Thyroid gland (tissue), 4 donors: ENCODE data around the gene SCGB1A1. TPM values are rescaled to one million over a fixed set of nuclear protein-coding genes. Genes with fewer than 3 reads are reported as not detected.
"Not testable (repeated sequence)": the region's sequence is repeated elsewhere in the genome, so short reads cannot be mapped to it uniquely, and the experiment has no call there.

Experiments used
- DNase-seq, 2 donors: peaks; one replicate each; pipeline ENCODE4 v3.0.0-alpha.2; 2019
- H3K27ac ChIP-seq, 3 donors: fragments of 200-600 bp; sonication (generic); 1 replicate in 2 of 3; 2 replicates in 1 of 3; pipeline ENCODE4 v1.5.1; 2016 to 2019; ENCODE audit warnings: mild to moderate bottlenecking in 1 of 3, moderate library complexity in 1 of 3
- H3K27me3 ChIP-seq: fragments of 200-600 bp; sonication (generic); one replicate; pipeline ENCODE4 v1.5.1; 2019
- H3K36me3 ChIP-seq, 2 donors: fragments of 200-600 bp; sonication (generic); one replicate each; pipeline ENCODE4 v1.5.1; 2016 to 2019
- H3K4me1 ChIP-seq, 2 donors: fragments of 200-600 bp; sonication (generic); one replicate each; pipeline ENCODE4 v1.5.1; 2017 to 2019
- H3K4me3 ChIP-seq, 3 donors: fragments of 200-600 bp; sonication (generic); replicated peaks in 1 of 3; 1 replicate in 2 of 3; 2 replicates in 1 of 3; pipeline ENCODE4 v1.5.1; 2016; ENCODE audit warnings: mild to moderate bottlenecking in 1 of 3
- H3K9me3 ChIP-seq: fragments of 200-600 bp; sonication (generic); one replicate; pipeline ENCODE4 v1.5.1; 2017
- CTCF ChIP-seq, 6 experiments: fragments of 200-600 bp in 3 of 6; fragments of 450-650 bp in 3 of 6; sonication (generic) in 3 of 6; IDR thresholded peaks; one replicate each; pipeline ENCODE4 v1.5.1; 2016 to 2019; ENCODE audit warnings: antibody characterized with exemption in 6 of 6, mild to moderate bottlenecking in 2 of 6, inconsistent platforms in 1 of 6, moderate library complexity in 1 of 6
- POLR2A ChIP-seq, 2 donors: fragments of 450-650 bp; IDR thresholded peaks; one replicate each; pipeline ENCODE4 v1.6.1; 2017; ENCODE audit warnings: antibody characterized with exemption in 2 of 2, mild to moderate bottlenecking in 2 of 2, moderate library complexity in 1 of 2
- WGBS, 2 donors: methylation state at CpG; one replicate each; pipeline ENCODE4 v1.1.5; 2017; 5-methylcytosine and 5-hydroxymethylcytosine counted together
- intact Hi-C: fragments of 100-400 bp; cut with DNase I; formaldehyde crosslinking; loops from one replicate; pipeline ENCODE4 v1.15.1; 2023
- total RNA-seq, 4 donors: library from RNA; depleted of rRNA; stranded (reverse); fragments of >200 nt; gene quantifications; one replicate each; pipeline ENCODE4 v1.2.3, GENCODE V29; 2016

Gene SCGB1A1
- total RNA-seq, 4 donors from 2014 or later: not detected

GRCh38 chr11:62449451-62449851, 30.6 kb downstream of the SCGB1A1 start:
- 46 to 68% methylated on average over 9 of the region's 9 CpGs for WGBS, 2 donors
- TF ChIP-seq CTCF (IDR thresholded peaks at IDR 0.05) (peak in 2 of 6 experiments; percentile 19 to 29), POLR2A (IDR thresholded peaks at IDR 0.05) (no peak)
- Histone ChIP-seq H3K4me1 (peaks cover 6 to 26% of the 10 kb centered on the region in 2 donors), H3K27me3 (no peaks in the 10 kb centered on the region), H3K9me3 (no peaks in the 10 kb centered on the region), H3K4me3 (no peak overlapping the region), H3K27ac (no peak overlapping the region), H3K36me3 (no peaks in the 10 kb centered on the region)
- intact Hi-C loops: no loop called here
- peak; percentile 59 to 80 for DNase-seq

GRCh38 chr11:62449912-62450311, 31.1 kb downstream of the SCGB1A1 start:
- H3K27me3 ChIP-seq, H3K27ac ChIP-seq, DNase-seq, H3K4me3 ChIP-seq, H3K36me3 ChIP-seq, H3K9me3 ChIP-seq, intact Hi-C loops: not testable (repeated sequence)
- WGBS, 2 donors: 77 to 82% methylated on average over 7 of the region's 7 CpGs
- H3K4me1 ChIP-seq: peaks cover 1 to 22% of the 10 kb centered on the region in 2 donors

GRCh38 chr11:62450543-62451240, 31.9 kb downstream of the SCGB1A1 start:
- no peak for DNase-seq
- TF ChIP-seq CTCF (IDR thresholded peaks at IDR 0.05) (no peak), POLR2A (IDR thresholded peaks at IDR 0.05) (no peak)
- H3K27ac ChIP-seq: no peak overlapping the region
- H3K27me3 ChIP-seq: no peaks in the 10 kb centered on the region
- H3K36me3 ChIP-seq: no peaks in the 10 kb centered on the region
- H3K4me1 ChIP-seq: peaks cover 0 to 14% of the 10 kb centered on the region in 2 donors
- no peak overlapping the region for H3K4me3 ChIP-seq
- 93 to 96% methylated on average over 15 of the region's 15 CpGs for WGBS, 2 donors
- intact Hi-C loops: no loop called here
- H3K9me3 ChIP-seq: no peaks in the 10 kb centered on the region

- TF ChIP-seq POLR2A (IDR thresholded peaks at IDR 0.05) (no peak), CTCF (IDR thresholded peaks at IDR 0.05) (no peak)
- Histone ChIP-seq H3K27ac (no peak overlapping the region), H3K4me3 (no peak overlapping the region), H3K27me3 (no peaks in the 10 kb centered on the region), H3K9me3 (no peaks in the 10 kb centered on the region), H3K4me1 (peaks cover 0 to 9% of the 10 kb centered on the region in 2 donors), H3K36me3 (no peaks in the 10 kb centered on the region)
- intact Hi-C loops: no loop called here
- WGBS, 2 donors: 93 to 94% methylated on average over 8 of the region's 8 CpGs
- DNase-seq: no peak
Measured at GRCh38 chr11:62451241-62451621, 32.4 kb downstream of the SCGB1A1 start.

- Histone ChIP-seq H3K27ac (no peak overlapping the region), H3K36me3 (no peaks in the 10 kb centered on the region), H3K27me3 (no peaks in the 10 kb centered on the region), H3K4me3 (no peak overlapping the region), H3K4me1 (peaks cover 2 to 18% of the 10 kb centered on the region in 2 donors), H3K9me3 (no peaks in the 10 kb centered on the region)
- TF ChIP-seq CTCF (IDR thresholded peaks at IDR 0.05): no peak
- no peak for TF ChIP-seq POLR2A (IDR thresholded peaks at IDR 0.05)
- 94 to 98% methylated on average over 6 of the region's 6 CpGs for WGBS, 2 donors
- DNase-seq: no peak
- intact Hi-C loops: no loop called here
Measured at GRCh38 chr11:62452261-62452660, 33.4 kb downstream of the SCGB1A1 start.
